NCI-H2171 (cell line): ENCODE measurements around the gene RFXAP.

Experiments
- DNase-seq: peaks from one replicate; lab custom pipeline; 2025; lab: John Stamatoyannopoulos, UW

RFXAP gene

DNA sequence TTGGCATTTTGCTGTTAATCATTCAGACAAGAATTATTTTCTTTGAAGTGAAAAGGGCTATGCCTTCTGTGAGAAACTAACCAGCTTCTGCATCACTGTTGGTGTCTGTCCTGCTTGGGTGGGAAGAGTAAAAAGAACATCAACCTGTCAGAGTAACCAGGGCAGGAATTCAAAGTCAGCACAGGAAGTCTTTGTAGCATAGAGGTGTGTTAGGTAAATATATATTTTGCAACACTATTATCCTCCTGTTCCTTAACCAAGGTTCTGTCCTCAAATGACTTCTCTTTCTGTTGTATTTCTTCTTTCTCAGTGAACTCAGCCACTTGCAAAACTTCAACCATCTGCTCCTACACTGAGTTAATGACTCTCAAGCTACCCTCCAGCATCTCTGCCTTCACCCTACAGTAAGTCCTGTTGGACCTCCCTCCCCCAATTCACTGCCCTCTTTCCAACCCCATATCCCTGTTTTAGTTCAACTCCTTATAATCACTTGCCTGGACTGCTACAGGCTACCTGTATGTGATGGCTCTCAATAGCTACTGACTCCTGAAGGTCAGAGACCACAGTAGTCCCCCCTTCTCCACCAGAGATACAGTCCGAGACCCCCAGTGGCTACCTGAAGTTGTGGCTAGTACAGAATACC lies 51.1 kb downstream of the RFXAP start:
- DNase-seq = no peak

DNA sequence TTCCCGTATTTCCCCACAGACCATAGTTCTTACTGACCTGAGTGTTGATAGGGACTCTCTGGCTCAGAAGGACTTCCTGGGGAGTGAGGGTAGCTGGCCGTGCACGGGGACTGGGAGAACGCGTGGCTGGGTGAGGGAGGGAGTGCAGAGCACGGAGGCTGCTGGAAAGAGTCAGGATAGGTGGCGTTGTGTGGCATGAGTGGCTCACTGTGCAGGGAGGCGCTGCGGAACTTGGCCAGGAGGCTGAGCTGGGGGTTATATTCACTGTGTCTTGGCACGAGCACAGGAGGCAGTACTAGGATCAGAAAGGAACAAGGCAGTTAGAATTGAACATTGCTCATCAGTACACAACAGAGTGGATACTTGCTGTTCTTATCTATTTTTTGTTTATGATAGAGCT lies 53.6 kb downstream of the RFXAP start:
- no peak for DNase-seq

DNA sequence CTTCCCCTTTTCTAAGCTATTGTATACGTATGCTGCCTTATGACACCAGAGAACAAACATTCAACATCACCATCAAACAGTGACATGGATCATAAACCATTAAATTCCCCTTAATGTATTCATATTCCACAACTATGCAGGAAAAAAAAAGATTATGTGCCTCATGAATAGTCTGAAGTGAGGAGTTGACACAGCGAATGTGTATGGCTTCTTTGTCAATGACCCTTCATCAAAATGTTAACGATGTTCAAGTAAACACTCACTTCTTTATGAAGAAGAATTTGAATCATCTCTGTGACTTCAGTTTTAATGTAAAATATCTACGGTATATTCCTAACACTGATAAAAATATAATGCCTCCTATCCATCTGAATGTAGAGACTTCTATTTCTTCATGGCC lies 56.4 kb downstream of the RFXAP start:
- no peak for DNase-seq

DNA sequence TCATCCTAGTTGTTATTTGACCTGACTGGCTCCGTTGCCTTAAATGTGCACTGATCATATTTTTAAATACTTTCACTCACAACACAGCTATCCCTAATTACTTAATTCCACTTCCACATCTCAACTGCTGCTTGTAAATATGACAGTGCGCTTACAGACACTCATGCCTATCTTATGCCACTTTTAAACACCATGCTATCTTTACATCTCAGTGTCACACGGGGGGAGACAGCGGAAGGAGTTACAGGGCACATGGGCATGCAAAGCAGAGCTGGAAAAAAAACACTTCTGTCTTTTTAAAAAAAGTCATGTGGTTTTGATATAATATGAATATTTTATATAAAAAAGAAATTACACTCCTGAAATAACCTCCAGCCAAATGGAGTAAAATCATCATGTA lies 56.9 kb downstream of the RFXAP start:
- DNase-seq = no peak
